VCaP (cell line): ENCODE measurements around the gene KCNJ18.
"Not testable (repeated sequence)": the region's sequence is repeated elsewhere in the genome, so short reads cannot be mapped to it uniquely, and the experiment has no call there.

Experiments
- H3K27ac ChIP-seq: fragments of 450-650 bp; 2 replicates; pipeline ENCODE4 v1.5.1; 2017
- CTCF ChIP-seq: fragments of 450-650 bp; conservative IDR thresholded peaks from 2 replicates; pipeline ENCODE4 v1.5.1; 2017; ENCODE audit warnings: mild to moderate bottlenecking, moderate library complexity

The KCNJ18 gene

GRCh38 chr17:21711182-21711581 is 18.9 kb downstream of the KCNJ18 start:
- H3K27ac ChIP-seq: no peak overlapping the region
- TF ChIP-seq CTCF: no peak

- H3K27ac ChIP-seq: not testable (repeated sequence)
Observed at GRCh38 chr17:21713020-21713419, 20.7 kb downstream of the KCNJ18 start.

GRCh38 chr17:21713631-21714030 is 21.3 kb downstream of the KCNJ18 start:
- not testable (repeated sequence) for H3K27ac ChIP-seq

GRCh38 chr17:21714676-21715075 is 22.4 kb downstream of the KCNJ18 start:
- not testable (repeated sequence) for H3K27ac ChIP-seq

- H3K27ac ChIP-seq: not testable (repeated sequence)
Observed at GRCh38 chr17:21715877-21716276, 23.6 kb downstream of the KCNJ18 start.

- not testable (repeated sequence) for H3K27ac ChIP-seq
Observed at GRCh38 chr17:21718971-21719370, 26.6 kb downstream of the KCNJ18 start.

- H3K27ac ChIP-seq: not testable (repeated sequence)
Observed at GRCh38 chr17:21719511-21720226, 27.3 kb downstream of the KCNJ18 start.

GRCh38 chr17:21720566-21720965 is 28.2 kb downstream of the KCNJ18 start:
- not testable (repeated sequence) for H3K27ac ChIP-seq

- not testable (repeated sequence) for H3K27ac ChIP-seq
Observed at GRCh38 chr17:21722268-21722667, 29.9 kb downstream of the KCNJ18 start.

- not testable (repeated sequence) for H3K27ac ChIP-seq
Observed at GRCh38 chr17:21724216-21725006, 32.1 kb downstream of the KCNJ18 start.

- not testable (repeated sequence) for H3K27ac ChIP-seq
Observed at GRCh38 chr17:21731076-21731475, 38.8 kb downstream of the KCNJ18 start.

GRCh38 chr17:21733931-21734330 is 41.6 kb downstream of the KCNJ18 start:
- not testable (repeated sequence) for H3K27ac ChIP-seq

- H3K27ac ChIP-seq: not testable (repeated sequence)
- TF ChIP-seq CTCF: peak; percentile 71
Observed at GRCh38 chr17:21735814-21736213, 43.5 kb downstream of the KCNJ18 start.

GRCh38 chr17:21737015-21737580 is 44.8 kb downstream of the KCNJ18 start:
- H3K27ac ChIP-seq: not testable (repeated sequence)

GRCh38 chr17:21738241-21738640 is 45.9 kb downstream of the KCNJ18 start:
- not testable (repeated sequence) for H3K27ac ChIP-seq

- H3K27ac ChIP-seq: not testable (repeated sequence)
Observed at GRCh38 chr17:21738877-21739474, 46.7 kb downstream of the KCNJ18 start.

GRCh38 chr17:21739485-21739884 is 47.2 kb downstream of the KCNJ18 start:
- not testable (repeated sequence) for H3K27ac ChIP-seq

GRCh38 chr17:21740836-21741235 is 48.5 kb downstream of the KCNJ18 start:
- not testable (repeated sequence) for H3K27ac ChIP-seq

- not testable (repeated sequence) for H3K27ac ChIP-seq
Observed at GRCh38 chr17:21741520-21741919, 49.2 kb downstream of the KCNJ18 start.
